Measurements from ENCODE around the gene P4HA2. TPM values are rescaled to one million over a fixed set of nuclear protein-coding genes. Genes with fewer than 3 reads are reported as not detected.

Gene P4HA2
- total RNA-seq (16.5 TPM), polyA plus RNA-seq (13.2 TPM)
- long read RNA-seq, donor 1 = 0 reads
- long read RNA-seq, donor 2 = 0 reads
- long read RNA-seq, donor 3, partial matches to known transcripts = 0 of 3 reads
- long read RNA-seq, donor 3, other reads (novel, unspliced or antisense) = 0 of 3 reads
- long read RNA-seq, donor 4, partial matches to known transcripts = 0 of 1 reads
- long read RNA-seq, donor 4, other reads (novel, unspliced or antisense) = 0 of 1 reads
- long read RNA-seq, donor 5, partial matches to known transcripts = 0 of 1 reads
- long read RNA-seq, donor 5, other reads (novel, unspliced or antisense) = 0 of 1 reads
- long read RNA-seq, donor 6, partial matches to known transcripts = 0 of 11 reads
- long read RNA-seq, donor 6, other reads (novel, unspliced or antisense) = 7 of 11 reads
- long read RNA-seq, donor 7, partial matches to known transcripts = 6 of 20 reads
- long read RNA-seq, donor 7, other reads (novel, unspliced or antisense) = 11 of 20 reads
- long read RNA-seq, donor 8 = 0 reads
- long read RNA-seq, donor 9, partial matches to known transcripts = 0 of 1 reads
- long read RNA-seq, donor 9, other reads (novel, unspliced or antisense) = 0 of 1 reads
- long read RNA-seq, donor 10, partial matches to known transcripts = 0 of 1 reads
- long read RNA-seq, donor 10, other reads (novel, unspliced or antisense) = 0 of 1 reads

- WGBS = 2% methylated on average over 92 of the region's 92 CpGs
- Histone ChIP-seq H3K4me3 (ENCODE audit: low read length in 2 of 2) (peak within 1 kb of the TSS; percentile 27 to 50), H3K27me3 (ENCODE audit: control insufficient read depth in 2 of 2, insufficient read depth in 1 of 2, low read length in 1 of 2) (peaks cover 21 to 40% of the 10 kb centered on the region in 2 donors)
Measured at GRCh38 chr5:132227485-132228240, at the start of gene P4HA2. P4HA2 (minus strand) TSS chr5:132227853; CDS start chr5:132218626, 9,227 bp downstream.

GRCh38 chr5:132277256-132277655 lies 49.6 kb upstream of the P4HA2 start:
- WGBS = 82% methylated on average over 6 of the region's 6 CpGs
- Histone ChIP-seq H3K27ac (ENCODE audit: low read depth in 1 of 2, low read length in 1 of 2) (no peak overlapping the region), H3K27me3 (ENCODE audit: control insufficient read depth in 2 of 2, insufficient read depth in 1 of 2, low read length in 1 of 2) (peaks cover 0 to 4% of the 10 kb centered on the region in 2 donors), H3K36me3 (ENCODE audit: control insufficient read depth in 2 of 2, insufficient read depth in 2 of 2, low read length in 1 of 2) (no peaks in the 10 kb centered on the region), H3K4me3 (ENCODE audit: low read length in 2 of 2) (no peak overlapping the region), H3K4me1 (ENCODE audit: control insufficient read depth in 2 of 2, insufficient read depth in 2 of 2, low read length in 2 of 2) (no peaks in the 10 kb centered on the region), H3K9me3 (ENCODE audit: control insufficient read depth in 2 of 2, insufficient read depth in 1 of 2, low read length in 1 of 2) (no peaks in the 10 kb centered on the region)
- no peak for DNase-seq (ENCODE audit: low read depth in 6 of 9, low spot score in 9 of 9)

More at GRCh38 chr5:132227485-132228240, at the start of gene P4HA2:
- DNase-seq (ENCODE audit: low read depth in 6 of 9, low spot score in 9 of 9) = peak in 2 of 9 donors; percentile 16 to 22
- H3K4me1 ChIP-seq (ENCODE audit: control insufficient read depth in 2 of 2, insufficient read depth in 2 of 2, low read length in 2 of 2) = peaks cover 0 to 9% of the 10 kb centered on the region in 2 donors
- H3K9me3 ChIP-seq (ENCODE audit: control insufficient read depth in 2 of 2, insufficient read depth in 1 of 2, low read length in 1 of 2) = no peaks in the 10 kb centered on the region
- H3K27ac ChIP-seq (ENCODE audit: low read depth in 1 of 2, low read length in 1 of 2) = peak within 1 kb of the TSS in 1 of 2 donors; percentile 10
- no peaks in the 10 kb centered on the region for H3K36me3 ChIP-seq (ENCODE audit: control insufficient read depth in 2 of 2, insufficient read depth in 2 of 2, low read length in 1 of 2)

- peaks cover 0 to 19% of the 10 kb centered on the region in 2 donors for H3K27me3 ChIP-seq (ENCODE audit: control insufficient read depth in 2 of 2, insufficient read depth in 1 of 2, low read length in 1 of 2)
- no peaks in the 10 kb centered on the region for H3K4me1 ChIP-seq (ENCODE audit: control insufficient read depth in 2 of 2, insufficient read depth in 2 of 2, low read length in 2 of 2)
- no peak overlapping the region for H3K4me3 ChIP-seq (ENCODE audit: low read length in 2 of 2)
- no peaks in the 10 kb centered on the region for H3K9me3 ChIP-seq (ENCODE audit: control insufficient read depth in 2 of 2, insufficient read depth in 1 of 2, low read length in 1 of 2)
- WGBS = 96% methylated on average over 5 of the region's 5 CpGs
- no peak overlapping the region for H3K27ac ChIP-seq (ENCODE audit: low read depth in 1 of 2, low read length in 1 of 2)
- no peaks in the 10 kb centered on the region for H3K36me3 ChIP-seq (ENCODE audit: control insufficient read depth in 2 of 2, insufficient read depth in 2 of 2, low read length in 1 of 2)
- DNase-seq (ENCODE audit: low read depth in 6 of 9, low spot score in 9 of 9) = no peak
Measured at GRCh38 chr5:132275367-132276220, 47.9 kb upstream of the P4HA2 start.

GRCh38 chr5:132274050-132274792 lies 46.6 kb upstream of the P4HA2 start:
- peaks cover 0 to 7% of the 10 kb centered on the region in 2 donors for H3K4me1 ChIP-seq (ENCODE audit: control insufficient read depth in 2 of 2, insufficient read depth in 2 of 2, low read length in 2 of 2)
- DNase-seq (ENCODE audit: low read depth in 6 of 9, low spot score in 9 of 9) = no peak
- no peaks in the 10 kb centered on the region for H3K36me3 ChIP-seq (ENCODE audit: control insufficient read depth in 2 of 2, insufficient read depth in 2 of 2, low read length in 1 of 2)
- no peak overlapping the region for H3K4me3 ChIP-seq (ENCODE audit: low read length in 2 of 2)
- H3K27ac ChIP-seq (ENCODE audit: low read depth in 1 of 2, low read length in 1 of 2) = no peak overlapping the region
- H3K27me3 ChIP-seq (ENCODE audit: control insufficient read depth in 2 of 2, insufficient read depth in 1 of 2, low read length in 1 of 2) = peaks cover 0 to 19% of the 10 kb centered on the region in 2 donors
- 98% methylated on average over 14 of the region's 14 CpGs for WGBS
- H3K9me3 ChIP-seq (ENCODE audit: control insufficient read depth in 2 of 2, insufficient read depth in 1 of 2, low read length in 1 of 2) = no peaks in the 10 kb centered on the region

GRCh38 chr5:132273631-132274030 lies 46.0 kb upstream of the P4HA2 start:
- H3K4me3 ChIP-seq (ENCODE audit: low read length in 2 of 2) = no peak overlapping the region
- DNase-seq (ENCODE audit: low read depth in 6 of 9, low spot score in 9 of 9) = no peak
- H3K27ac ChIP-seq (ENCODE audit: low read depth in 1 of 2, low read length in 1 of 2) = no peak overlapping the region
- H3K27me3 ChIP-seq (ENCODE audit: control insufficient read depth in 2 of 2, insufficient read depth in 1 of 2, low read length in 1 of 2) = peaks cover 0 to 19% of the 10 kb centered on the region in 2 donors
- H3K4me1 ChIP-seq (ENCODE audit: control insufficient read depth in 2 of 2, insufficient read depth in 2 of 2, low read length in 2 of 2) = peaks cover 0 to 10% of the 10 kb centered on the region in 2 donors
- H3K9me3 ChIP-seq (ENCODE audit: control insufficient read depth in 2 of 2, insufficient read depth in 1 of 2, low read length in 1 of 2) = no peaks in the 10 kb centered on the region
- 98% methylated on average over 2 of the region's 2 CpGs for WGBS
- no peaks in the 10 kb centered on the region for H3K36me3 ChIP-seq (ENCODE audit: control insufficient read depth in 2 of 2, insufficient read depth in 2 of 2, low read length in 1 of 2)

- Histone ChIP-seq H3K4me3 (ENCODE audit: low read length in 2 of 2) (no peak overlapping the region), H3K4me1 (ENCODE audit: control insufficient read depth in 2 of 2, insufficient read depth in 2 of 2, low read length in 2 of 2) (peaks cover 0 to 14% of the 10 kb centered on the region in 2 donors), H3K36me3 (ENCODE audit: control insufficient read depth in 2 of 2, insufficient read depth in 2 of 2, low read length in 1 of 2) (no peaks in the 10 kb centered on the region), H3K9me3 (ENCODE audit: control insufficient read depth in 2 of 2, insufficient read depth in 1 of 2, low read length in 1 of 2) (no peaks in the 10 kb centered on the region), H3K27me3 (ENCODE audit: control insufficient read depth in 2 of 2, insufficient read depth in 1 of 2, low read length in 1 of 2) (peaks cover 0 to 19% of the 10 kb centered on the region in 2 donors), H3K27ac (ENCODE audit: low read depth in 1 of 2, low read length in 1 of 2) (no peak overlapping the region)
- DNase-seq (ENCODE audit: low read depth in 6 of 9, low spot score in 9 of 9) = peak in 5 of 9 donors; percentile 13 to 69 (median 49)
- 60% methylated on average over 37 of the region's 37 CpGs for WGBS
Measured at GRCh38 chr5:132272311-132273210, 44.9 kb upstream of the P4HA2 start.

- 79% methylated on average over 77 of the region's 77 CpGs for WGBS
- Histone ChIP-seq H3K4me1 (ENCODE audit: control insufficient read depth in 2 of 2, insufficient read depth in 2 of 2, low read length in 2 of 2) (peaks cover 0 to 14% of the 10 kb centered on the region in 2 donors), H3K9me3 (ENCODE audit: control insufficient read depth in 2 of 2, insufficient read depth in 1 of 2, low read length in 1 of 2) (no peaks in the 10 kb centered on the region), H3K27me3 (ENCODE audit: control insufficient read depth in 2 of 2, insufficient read depth in 1 of 2, low read length in 1 of 2) (peaks cover 0 to 19% of the 10 kb centered on the region in 2 donors), H3K36me3 (ENCODE audit: control insufficient read depth in 2 of 2, insufficient read depth in 2 of 2, low read length in 1 of 2) (no peaks in the 10 kb centered on the region), H3K27ac (ENCODE audit: low read depth in 1 of 2, low read length in 1 of 2) (no peak overlapping the region), H3K4me3 (ENCODE audit: low read length in 2 of 2) (no peak overlapping the region)
- no peak for DNase-seq (ENCODE audit: low read depth in 6 of 9, low spot score in 9 of 9)
Measured at GRCh38 chr5:132271251-132272246, 43.9 kb upstream of the P4HA2 start.
